Activated CD8-positive, alpha-beta T cell treated with anti-CD3 and anti-CD28 coated beads for 36 hours (primary cell): Measurements from ENCODE around the gene CYP4A22. TPM values are rescaled to one million over a fixed set of nuclear protein-coding genes. Genes with fewer than 3 reads are reported as not detected.

Source experiments
- ATAC-seq: fragments of 200-7000 bp; cut with Tn5 transposase; one replicate; pipeline ENCODE4 v1.10.0; 2021; ENCODE audit warnings: mild to moderate bottlenecking, moderate library complexity
- CTCF ChIA-PET: fragments of 350-600 bp; sonication (Branson Sonifier 250); formaldehyde crosslinking; loops from one replicate; lab custom pipeline; 2021; ENCODE audit warnings: antibody characterized with exemption; lab: Charles Lee
- POLR2A ChIA-PET: fragments of 350-600 bp; sonication (Branson Sonifier 250); formaldehyde crosslinking; loops from one replicate; lab custom pipeline; 2021; ENCODE audit warnings: antibody characterized with exemption; lab: Charles Lee
- DNase-seq: peaks from one replicate; pipeline ENCODE4 v3.0.0-alpha.2; 2020
- H3K27ac Mint-ChIP-seq: one replicate; pipeline ENCODE4 v1.8.0; 2021; ENCODE audit warnings: mild to moderate bottlenecking, mixed read lengths
- H3K27me3 Mint-ChIP-seq: one replicate; pipeline ENCODE4 v1.8.0; 2021; ENCODE audit warnings: mixed read lengths
- H3K36me3 Mint-ChIP-seq: one replicate; pipeline ENCODE4 v1.8.0; 2021; ENCODE audit warnings: low read depth, mixed read lengths
- H3K4me1 Mint-ChIP-seq: one replicate; pipeline ENCODE4 v1.8.0; 2021; ENCODE audit warnings: low read depth, mixed read lengths
- H3K4me3 Mint-ChIP-seq: one replicate; pipeline ENCODE4 v1.8.0; 2021; ENCODE audit warnings: mild to moderate bottlenecking, moderate library complexity, mixed read lengths
- H3K9me3 Mint-ChIP-seq: one replicate; pipeline ENCODE4 v1.8.0; 2021; ENCODE audit warnings: mixed read lengths
- intact Hi-C: fragments of 100-400 bp; cut with micrococcal nuclease; formaldehyde crosslinking; loops from one replicate; pipeline ENCODE4 v1.10.0; 2022
- total RNA-seq, 2 experiments: library from RNA; stranded (reverse); gene quantifications; one replicate each; pipeline ENCODE4 v1.2.3, GENCODE V29; 2021
- TF ChIP-seq, protein P1 (sequence below): fragments of 200-600 bp; IDR thresholded peaks from one replicate; pipeline ENCODE4 v1.8.0; 2022; ENCODE audit warnings: antibody characterized with exemption, mild to moderate bottlenecking

CYP4A22 gene
- total RNA-seq, 2 experiments from 2014 or later = not detected

DNA sequence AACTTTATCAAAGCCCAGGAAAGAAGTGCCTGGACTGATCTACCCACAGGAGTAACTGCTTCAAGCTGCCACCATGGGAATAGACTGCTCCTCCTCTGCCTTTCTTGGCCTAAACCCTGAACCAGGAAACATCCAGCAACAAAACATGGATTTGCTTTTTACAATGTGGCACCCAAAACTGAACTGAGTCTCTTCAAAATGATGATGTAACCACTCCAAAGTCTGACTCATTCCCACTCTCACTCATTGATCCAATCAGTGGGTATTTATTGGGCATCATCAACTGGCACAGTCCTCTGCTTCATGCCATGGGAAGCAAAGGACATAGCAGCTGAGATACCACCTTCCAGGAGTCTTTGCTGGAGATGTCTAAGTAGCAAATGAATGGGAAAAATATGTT is 23.5 kb downstream of the CYP4A22 start:
- Mint-ChIP-seq H3K27me3 (peaks cover 27% of the 10 kb centered on the region), H3K36me3 (no peaks in the 10 kb centered on the region), H3K4me3 (no peak overlapping the region), H3K27ac (no peak overlapping the region), H3K9me3 (peaks cover 5% of the 10 kb centered on the region), H3K4me1 (no peaks in the 10 kb centered on the region)
- POLR2A ChIA-PET = no interaction called here
- DNase-seq = no peak
- intact Hi-C loops = no loop called here
- CTCF ChIA-PET = no interaction called here
- no peak for ATAC-seq
- TF ChIP-seq, protein P1, sequence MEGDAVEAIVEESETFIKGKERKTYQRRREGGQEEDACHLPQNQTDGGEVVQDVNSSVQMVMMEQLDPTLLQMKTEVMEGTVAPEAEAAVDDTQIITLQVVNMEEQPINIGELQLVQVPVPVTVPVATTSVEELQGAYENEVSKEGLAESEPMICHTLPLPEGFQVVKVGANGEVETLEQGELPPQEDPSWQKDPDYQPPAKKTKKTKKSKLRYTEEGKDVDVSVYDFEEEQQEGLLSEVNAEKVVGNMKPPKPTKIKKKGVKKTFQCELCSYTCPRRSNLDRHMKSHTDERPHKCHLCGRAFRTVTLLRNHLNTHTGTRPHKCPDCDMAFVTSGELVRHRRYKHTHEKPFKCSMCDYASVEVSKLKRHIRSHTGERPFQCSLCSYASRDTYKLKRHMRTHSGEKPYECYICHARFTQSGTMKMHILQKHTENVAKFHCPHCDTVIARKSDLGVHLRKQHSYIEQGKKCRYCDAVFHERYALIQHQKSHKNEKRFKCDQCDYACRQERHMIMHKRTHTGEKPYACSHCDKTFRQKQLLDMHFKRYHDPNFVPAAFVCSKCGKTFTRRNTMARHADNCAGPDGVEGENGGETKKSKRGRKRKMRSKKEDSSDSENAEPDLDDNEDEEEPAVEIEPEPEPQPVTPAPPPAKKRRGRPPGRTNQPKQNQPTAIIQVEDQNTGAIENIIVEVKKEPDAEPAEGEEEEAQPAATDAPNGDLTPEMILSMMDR = no peak

DNA sequence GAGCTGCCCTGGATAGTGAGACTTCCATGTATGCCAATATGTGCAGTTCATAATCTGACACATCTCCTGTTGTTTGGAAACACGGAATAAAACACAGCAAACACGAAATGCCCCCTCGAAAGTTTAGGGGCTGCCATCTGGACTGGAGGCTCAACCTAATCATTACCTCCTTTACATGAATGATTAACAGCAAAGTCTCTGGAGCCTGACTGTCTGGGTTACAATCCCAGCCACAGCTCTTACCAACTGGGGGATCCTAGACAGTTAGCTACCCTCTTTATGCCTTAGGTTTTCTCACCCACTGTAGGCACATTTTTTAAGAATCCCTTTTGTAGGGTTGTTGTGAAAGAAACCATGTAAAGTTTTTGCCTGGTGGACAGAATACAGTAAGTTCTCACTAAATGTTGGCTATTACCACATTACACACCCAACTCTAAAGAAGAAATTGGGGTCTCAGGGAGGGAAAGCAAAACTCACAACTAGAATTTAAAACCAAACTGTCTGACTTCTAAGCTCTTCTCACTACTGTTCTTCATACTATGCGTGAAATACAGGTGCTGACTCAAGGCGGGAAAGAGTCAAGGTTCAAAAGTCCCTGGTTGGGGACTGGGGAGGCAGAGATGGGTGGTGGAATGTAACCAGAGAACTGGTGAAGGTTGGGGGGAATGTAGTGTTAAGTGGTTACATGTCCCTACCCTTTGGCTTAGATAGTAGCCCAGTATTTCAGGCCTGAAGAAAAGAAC is 24.2 kb downstream of the CYP4A22 start:
- CTCF ChIA-PET = no interaction called here
- Mint-ChIP-seq H3K27me3 (peaks cover 28% of the 10 kb centered on the region), H3K36me3 (no peaks in the 10 kb centered on the region)

GRCh38 chr1:47164552-47164951 is 27.3 kb downstream of the CYP4A22 start:
- intact Hi-C loops = no loop called here
- Mint-ChIP-seq H3K36me3 (no peaks in the 10 kb centered on the region), H3K4me3 (no peak overlapping the region), H3K4me1 (no peaks in the 10 kb centered on the region), H3K27ac (no peak overlapping the region), H3K9me3 (no peaks in the 10 kb centered on the region), H3K27me3 (peaks cover 34% of the 10 kb centered on the region)
- CTCF ChIA-PET = no interaction called here
- DNase-seq = no peak
- POLR2A ChIA-PET = no interaction called here
- ATAC-seq = no peak
- TF ChIP-seq, protein P1 = no peak

More for the DNA sequence above, 24.2 kb downstream of the CYP4A22 start:
- POLR2A ChIA-PET = no interaction called here
- DNase-seq (no peak), ATAC-seq (no peak)
- TF ChIP-seq, protein P1 = no peak
- intact Hi-C loops = no loop called here
- H3K4me3 Mint-ChIP-seq = no peak overlapping the region
- H3K9me3 Mint-ChIP-seq = no peaks in the 10 kb centered on the region
- H3K27ac Mint-ChIP-seq = no peak overlapping the region
- no peaks in the 10 kb centered on the region for H3K4me1 Mint-ChIP-seq

GRCh38 chr1:47172782-47173181 is 35.5 kb downstream of the CYP4A22 start:
- no peak for DNase-seq
- Mint-ChIP-seq H3K9me3 (no peaks in the 10 kb centered on the region), H3K4me3 (no peak overlapping the region), H3K27ac (no peak overlapping the region), H3K36me3 (no peaks in the 10 kb centered on the region), H3K4me1 (peaks cover 2% of the 10 kb centered on the region), H3K27me3 (peaks cover 26% of the 10 kb centered on the region)
- intact Hi-C loops = no loop called here
- no peak for ATAC-seq
- POLR2A ChIA-PET = interaction anchor here (0.6 kb wide), 1 partner anchor 126 kb away, joined by 3 read pairs; no protein-coding TSS in a partner anchor
- TF ChIP-seq, protein P1 = no peak
- CTCF ChIA-PET = no interaction called here

DNA sequence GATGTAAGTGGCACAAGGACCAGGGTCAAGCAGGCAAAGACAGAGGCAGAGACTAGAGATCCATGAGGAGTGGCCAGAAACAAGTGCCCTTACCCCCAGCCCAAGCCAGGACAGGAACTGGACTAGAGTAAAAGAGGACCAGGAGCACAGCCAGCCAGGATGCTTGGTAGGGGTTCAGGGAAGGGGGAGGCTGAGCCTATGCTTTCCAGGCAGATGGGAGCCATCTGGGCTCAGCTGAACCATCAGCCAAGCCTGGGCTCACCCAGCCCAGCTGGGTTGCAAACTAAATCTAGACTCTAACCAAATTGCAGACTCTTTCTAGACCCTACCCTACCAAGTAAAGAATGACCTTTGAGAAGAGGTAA is 37.4 kb downstream of the CYP4A22 start:
- no peaks in the 10 kb centered on the region for H3K9me3 Mint-ChIP-seq
- ATAC-seq = no peak
- ChIA-PET POLR2A (no interaction called here), CTCF (interaction anchor here (0.9 to 2.8 kb wide), 12 partner anchors 10 to 727 kb away, joined by 3 to 11 read pairs (median 4); partner anchors contain the start of gene PDZK1IP1)
- no peak for DNase-seq
- intact Hi-C loops = no loop called here
- H3K27me3 Mint-ChIP-seq = peaks cover 27% of the 10 kb centered on the region
- TF ChIP-seq, protein P1 = no peak
- H3K4me1 Mint-ChIP-seq = peaks cover 8% of the 10 kb centered on the region
- no peaks in the 10 kb centered on the region for H3K36me3 Mint-ChIP-seq
- H3K27ac Mint-ChIP-seq = no peak overlapping the region
- no peak overlapping the region for H3K4me3 Mint-ChIP-seq
